HG02610 (cell line): ENCODE measurements around the gene UBTF.
A peak's percentile ranks its signal among the peaks of the same experiment; 100 is the strongest.

Experiments used
- ATAC-seq: cut with Tn5 transposase; IDR thresholded peaks from one replicate; pipeline ENCODE4 v1.9.1; 2021; ENCODE audit warnings: mild to moderate bottlenecking, moderate library complexity; ENCODE audit not compliant: unreplicated experiment

Gene UBTF

DNA sequence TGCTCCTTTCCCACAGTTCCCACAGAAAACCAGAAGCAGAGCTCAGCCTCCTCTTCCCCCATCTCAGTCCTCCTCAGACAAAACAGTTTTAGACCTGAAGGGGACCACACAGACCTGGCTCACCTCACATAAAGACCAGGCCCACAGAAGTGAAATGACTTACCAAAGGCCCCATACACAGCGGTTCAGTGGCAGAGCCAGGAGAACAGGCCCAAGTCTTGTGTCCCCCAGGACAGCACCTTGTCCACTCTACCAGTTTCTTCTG lies 5.3 kb downstream of the UBTF start:
- ATAC-seq, result no peak

- no peak for ATAC-seq
These were observed 5.9 kb downstream of the UBTF start for GRCh38 chr17:44213403-44214229.

- no peak for ATAC-seq
These were observed 6.7 kb downstream of the UBTF start for GRCh38 chr17:44212507-44213402.

DNA sequence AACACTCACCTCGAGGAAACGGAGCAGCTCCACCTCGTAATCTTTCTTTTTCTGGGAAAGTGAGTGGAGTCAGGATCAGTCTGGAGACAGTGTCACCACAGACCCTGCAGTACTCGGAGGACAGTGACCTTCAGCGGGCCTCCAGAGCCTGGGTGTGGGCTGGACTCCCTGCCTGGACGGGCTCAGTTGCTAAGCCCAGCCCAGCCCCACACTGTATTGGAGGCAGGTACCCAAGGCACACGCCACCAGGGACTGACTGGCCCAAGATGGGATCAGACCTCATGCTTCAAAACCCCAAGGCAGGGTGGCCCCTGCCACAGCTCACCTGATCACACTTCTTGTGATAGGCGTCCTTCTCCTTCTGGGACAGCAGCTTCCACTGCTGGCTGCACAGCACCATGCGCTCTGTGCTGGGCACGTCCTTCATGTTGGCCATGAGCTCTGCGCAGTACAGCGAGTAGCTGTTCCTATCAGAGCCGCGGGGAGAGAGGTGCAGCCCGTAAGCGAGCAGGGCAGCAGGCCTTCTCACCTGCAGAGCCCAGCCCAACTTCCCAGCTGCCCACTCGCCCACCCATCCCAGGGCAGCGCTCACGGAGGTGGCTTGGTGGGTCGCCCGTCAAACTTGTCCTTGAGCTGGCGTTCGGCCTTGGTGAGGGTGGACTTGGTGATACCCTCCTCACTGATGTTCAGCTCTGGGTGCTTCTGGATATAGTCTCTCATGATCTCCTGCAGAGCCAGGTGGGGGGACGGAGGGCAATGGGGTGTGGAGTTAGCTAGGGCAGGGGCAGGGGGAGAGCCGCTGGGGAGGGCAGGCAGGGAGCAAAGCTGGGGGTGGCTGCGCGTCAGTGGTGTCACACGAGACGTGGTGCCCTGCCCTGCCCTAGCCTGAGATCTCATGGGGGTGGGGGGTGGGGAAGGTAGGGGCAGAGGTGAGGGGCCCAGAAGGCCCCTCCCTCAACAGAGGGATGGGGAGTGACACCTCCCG lies 7.9 kb downstream of the UBTF start:
- ATAC-seq, result no peak

DNA sequence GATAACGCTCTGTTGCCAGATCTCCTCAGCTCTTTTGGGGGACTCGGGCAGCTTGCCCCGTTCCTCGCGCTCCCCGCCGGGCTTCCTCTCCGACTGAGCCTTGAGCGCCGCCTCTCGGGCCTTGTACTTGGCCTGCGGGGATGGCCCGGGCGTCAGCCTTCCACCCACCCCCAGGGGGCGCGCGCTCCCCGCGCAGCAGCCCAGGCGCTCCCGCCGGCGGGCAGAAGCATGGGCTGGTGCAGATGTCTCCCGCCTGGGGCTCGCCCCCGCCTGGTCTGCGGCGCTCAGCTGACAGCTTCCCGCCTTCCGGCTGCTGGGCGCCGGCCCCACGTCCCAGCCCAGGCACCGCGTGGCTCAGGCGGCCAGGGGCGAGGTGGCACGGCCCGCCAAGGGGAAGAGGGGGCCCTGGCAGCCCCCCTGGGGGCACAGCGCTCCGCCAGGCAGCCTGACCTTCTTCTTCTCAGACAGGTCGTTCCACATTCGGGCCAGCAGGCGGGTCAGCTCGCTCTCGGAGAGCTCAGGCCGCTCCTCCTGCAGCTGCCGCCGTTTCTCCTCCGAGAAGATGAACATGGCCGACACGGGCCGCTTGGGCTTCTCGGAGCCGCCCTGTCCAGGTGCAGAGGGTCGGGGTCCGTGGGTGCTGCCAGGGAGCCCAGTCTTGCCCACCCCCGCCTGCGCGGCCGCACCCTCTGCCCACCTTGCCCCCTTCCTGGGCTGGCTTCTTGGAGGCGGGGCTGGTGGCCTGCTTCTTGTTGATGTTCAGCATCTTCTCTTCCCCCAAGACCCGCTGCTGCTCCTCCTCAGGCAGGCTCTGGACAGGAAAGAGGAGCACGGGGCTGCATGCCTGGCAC lies 8.9 kb downstream of the UBTF start:
- ATAC-seq, result peak; percentile 74

DNA sequence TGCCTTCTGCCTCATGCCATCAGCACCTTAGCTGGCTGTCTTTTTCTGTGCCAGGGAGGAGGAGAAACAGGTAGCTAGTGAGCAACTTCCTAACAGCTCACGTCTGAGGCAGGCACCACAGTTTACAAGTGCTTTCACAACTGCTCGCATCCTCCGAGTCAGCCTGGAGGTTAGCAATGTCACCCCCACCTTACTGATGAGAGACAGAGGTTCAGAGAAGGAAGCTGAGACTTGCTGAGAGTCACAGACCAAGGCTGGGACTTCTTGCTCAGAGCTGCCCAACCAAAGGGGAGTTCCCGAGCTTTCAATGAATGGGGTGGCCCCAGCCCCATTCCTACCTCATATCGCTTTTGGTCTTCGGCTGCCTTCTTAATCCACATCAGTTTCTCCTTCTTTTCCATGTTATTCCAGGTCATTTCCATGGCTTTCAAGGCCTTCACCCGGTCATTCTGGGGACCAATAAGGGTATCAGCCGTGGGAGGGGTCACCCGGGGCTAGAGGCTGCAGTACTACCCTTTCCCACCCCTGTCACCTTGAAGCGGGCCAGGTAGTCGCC lies 9.6 kb downstream of the UBTF start:
- ATAC-seq, result peak; percentile 42

DNA sequence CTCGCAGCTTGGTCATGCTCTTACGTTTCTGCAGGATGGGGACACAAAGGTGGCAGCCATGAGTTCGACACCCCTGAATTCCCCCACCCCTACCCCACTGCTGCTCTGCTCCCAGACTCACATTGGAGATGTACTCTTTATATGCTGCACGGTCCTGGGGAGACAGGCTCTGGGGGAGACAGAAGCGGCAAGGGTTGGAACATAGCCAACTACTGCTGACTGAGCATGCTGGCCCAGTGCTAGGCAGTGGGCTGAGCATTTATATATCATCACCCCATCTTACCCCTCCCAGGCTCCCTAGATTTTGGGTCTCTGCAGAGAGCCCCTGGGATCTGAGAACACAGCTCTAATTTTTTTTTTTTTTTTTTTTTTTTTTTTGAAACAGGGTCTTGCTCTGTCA lies 11.7 kb downstream of the UBTF start:
- ATAC-seq, result no peak

DNA sequence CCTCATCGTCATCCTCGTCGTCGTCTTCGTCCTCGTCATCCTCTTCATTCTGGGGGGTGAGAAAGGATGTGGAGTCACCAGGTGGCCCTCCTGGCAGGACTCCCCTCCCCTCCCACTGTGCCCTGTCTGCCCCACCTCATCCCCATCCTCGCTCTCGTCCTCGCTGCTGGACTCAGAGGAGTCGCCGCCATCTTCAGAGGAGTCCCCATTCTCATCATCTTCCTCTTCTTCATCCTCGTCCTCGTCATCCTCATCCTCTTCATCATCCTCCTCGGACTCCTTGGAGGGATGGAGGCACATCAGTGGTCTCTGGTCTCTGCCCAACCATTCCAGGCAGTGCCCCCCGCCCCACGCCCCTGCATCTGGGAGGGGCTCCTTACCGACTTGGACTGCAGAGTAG lies 12.2 kb downstream of the UBTF start:
- no peak for ATAC-seq

- no peak for ATAC-seq
These were observed 12.7 kb downstream of the UBTF start for GRCh38 chr17:44206825-44207155.

- no peak for ATAC-seq
These were observed 13.3 kb downstream of the UBTF start for GRCh38 chr17:44205962-44206824.

DNA sequence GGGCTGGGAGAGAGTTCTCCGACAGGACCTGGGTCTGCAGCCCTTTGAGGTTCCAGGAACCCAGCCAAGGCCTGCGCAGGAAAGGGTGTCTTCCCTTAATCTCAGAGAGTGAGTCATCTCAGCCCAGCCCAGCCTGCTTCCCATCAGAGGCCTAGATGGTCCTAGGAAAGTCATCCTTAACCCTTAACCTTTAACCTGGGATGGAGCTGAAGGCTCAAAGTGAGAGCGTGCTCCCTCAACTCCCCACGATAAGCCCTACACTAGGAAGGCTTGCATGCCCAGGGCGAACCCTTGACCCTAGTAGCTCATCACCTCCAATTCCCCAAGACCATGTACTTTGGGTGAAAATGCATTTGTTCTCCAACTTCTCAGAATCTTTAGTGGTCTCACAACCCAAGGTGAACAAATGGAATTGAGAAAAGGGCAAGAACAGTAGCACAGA lies 15.0 kb downstream of the UBTF start:
- ATAC-seq, result no peak

DNA sequence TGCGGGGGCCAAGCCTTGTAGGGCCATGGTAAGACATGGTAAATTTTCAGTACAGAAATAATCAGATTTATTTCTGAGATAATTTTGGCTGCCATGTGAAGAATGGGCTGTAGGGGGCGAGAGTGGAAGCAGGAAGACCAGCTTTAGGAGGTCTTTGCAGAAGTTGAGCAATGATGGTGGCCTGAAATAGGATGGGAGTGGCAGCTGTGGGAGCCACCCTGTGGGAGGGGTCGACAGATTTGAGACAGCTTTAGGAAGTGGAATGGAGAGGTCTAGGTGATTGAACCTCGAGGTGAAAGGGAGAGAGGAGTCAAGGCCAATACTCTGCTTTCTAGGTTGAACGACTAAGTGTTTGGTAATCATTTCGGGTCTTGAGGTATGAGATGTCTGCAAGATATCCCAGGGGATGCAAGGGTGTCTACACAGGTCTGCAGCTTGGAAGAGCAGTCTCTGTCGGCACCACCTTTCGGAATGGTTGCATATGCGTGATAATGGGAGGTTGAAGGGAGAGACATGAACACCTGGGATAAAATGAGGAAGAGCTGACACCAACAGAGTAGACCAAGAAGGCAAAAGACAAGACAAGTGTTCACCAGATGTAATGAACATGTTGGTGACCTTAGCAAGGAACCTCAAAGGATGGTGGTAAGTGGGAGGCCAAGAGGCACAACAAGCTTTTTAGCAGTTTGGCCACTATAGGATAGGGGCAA lies 15.6 kb downstream of the UBTF start:
- ATAC-seq, result no peak

DNA sequence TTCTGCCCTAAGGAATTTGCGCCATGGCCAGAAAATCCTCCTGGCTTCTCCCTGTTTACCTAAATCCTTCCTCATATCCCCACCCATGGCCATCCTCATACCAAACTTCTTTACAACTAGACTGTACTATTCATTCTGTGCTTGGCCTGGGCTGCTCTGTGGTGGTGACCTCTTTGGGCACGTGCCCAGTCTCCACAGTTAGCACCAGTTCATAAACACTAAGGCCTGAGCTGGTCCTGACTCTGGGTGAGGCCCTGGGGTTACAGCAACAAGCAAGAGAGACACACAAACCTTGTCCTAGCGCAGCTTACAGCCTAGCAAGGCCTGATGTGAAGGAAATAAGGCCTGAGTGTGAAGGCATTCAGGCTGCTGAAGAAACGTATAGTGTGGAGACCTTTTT lies 16.7 kb downstream of the UBTF start:
- no peak for ATAC-seq

DNA sequence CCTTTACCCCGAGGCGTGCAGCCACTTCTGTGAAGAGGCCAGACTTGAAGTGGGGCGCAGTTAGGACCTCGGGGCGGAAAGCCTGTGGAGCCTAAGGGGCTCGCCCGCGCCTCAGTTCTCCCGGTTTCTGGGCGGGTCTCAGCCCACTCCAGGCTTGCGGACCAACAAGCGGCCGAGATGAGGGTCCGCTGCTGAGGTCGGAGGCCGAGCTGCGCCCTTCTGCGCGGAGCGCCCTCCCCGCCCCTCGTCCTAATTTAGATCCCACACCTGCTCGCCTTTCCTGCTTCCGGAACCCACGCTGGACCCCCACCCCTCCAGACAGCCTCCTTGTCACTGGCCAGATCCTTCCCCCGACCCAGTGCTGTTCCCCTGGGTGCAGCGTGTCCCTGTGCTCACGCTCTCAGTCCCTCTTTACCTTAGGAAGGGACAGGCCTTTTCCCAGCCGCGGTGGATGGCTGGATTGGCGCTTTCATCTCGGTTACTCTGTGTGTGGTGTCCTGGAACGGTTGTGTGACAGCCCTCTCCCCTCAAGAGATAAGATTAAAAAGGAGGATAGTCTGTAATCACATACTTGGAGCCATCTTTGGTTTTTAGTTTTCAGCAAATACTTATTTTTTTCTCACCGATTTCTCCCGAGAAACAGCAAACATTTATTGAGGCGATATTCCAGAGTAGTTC lies 18.9 kb downstream of the UBTF start:
- no peak for ATAC-seq

DNA sequence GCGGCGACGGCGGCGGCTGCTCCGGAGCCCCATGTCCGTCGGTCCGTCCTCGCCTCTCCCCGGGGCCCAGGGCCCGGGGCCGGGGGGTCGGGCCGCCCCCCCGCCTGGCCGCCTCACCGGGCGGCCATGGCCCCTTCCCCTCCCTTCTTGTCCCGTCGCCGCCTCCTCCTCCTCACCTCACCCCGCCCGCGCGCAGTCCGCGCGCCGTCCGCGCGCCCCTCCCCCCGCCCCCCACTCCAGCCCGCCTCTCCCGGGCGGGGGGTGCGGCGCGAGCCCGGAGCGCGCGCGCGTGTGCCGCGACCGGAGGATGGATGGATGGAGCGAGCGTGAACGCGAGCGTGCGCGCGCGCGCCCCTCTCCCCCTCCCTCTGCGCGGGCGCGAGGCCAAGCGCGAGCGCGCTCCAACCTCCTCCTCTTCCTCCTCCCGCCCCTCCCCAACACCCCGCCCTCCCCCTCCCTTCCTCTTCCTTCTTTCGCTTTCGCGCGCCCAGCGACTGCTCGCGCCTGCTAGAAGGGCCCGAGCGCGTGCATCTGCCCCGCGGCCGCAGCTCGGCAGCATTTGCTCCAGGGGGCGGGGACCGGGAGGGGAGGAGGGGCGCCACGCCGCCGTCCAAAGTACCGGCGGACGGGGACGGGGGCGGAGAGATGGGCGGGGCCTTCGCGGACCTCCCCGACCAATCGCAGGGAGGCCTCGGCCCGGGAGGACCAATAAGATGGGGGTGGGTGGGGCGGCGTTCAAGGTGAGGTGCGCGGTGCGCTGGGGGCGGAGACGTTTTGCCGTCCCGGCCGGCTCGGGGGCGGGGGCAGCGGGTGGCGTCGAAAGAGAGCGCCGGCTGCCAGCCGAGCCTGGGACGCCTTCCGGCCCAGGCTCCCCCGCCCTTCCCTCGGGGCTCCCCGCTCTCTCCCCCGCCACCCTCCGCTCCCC lies 19.7 kb downstream of the UBTF start, which contains the start of gene ATXN7L3:
ATXN7L3 (minus strand) TSS at position 332 of the 925 bp plus-strand sequence. CDS start 1,814 bp downstream, outside the sequence.
- peak; percentile 74 for ATAC-seq

DNA sequence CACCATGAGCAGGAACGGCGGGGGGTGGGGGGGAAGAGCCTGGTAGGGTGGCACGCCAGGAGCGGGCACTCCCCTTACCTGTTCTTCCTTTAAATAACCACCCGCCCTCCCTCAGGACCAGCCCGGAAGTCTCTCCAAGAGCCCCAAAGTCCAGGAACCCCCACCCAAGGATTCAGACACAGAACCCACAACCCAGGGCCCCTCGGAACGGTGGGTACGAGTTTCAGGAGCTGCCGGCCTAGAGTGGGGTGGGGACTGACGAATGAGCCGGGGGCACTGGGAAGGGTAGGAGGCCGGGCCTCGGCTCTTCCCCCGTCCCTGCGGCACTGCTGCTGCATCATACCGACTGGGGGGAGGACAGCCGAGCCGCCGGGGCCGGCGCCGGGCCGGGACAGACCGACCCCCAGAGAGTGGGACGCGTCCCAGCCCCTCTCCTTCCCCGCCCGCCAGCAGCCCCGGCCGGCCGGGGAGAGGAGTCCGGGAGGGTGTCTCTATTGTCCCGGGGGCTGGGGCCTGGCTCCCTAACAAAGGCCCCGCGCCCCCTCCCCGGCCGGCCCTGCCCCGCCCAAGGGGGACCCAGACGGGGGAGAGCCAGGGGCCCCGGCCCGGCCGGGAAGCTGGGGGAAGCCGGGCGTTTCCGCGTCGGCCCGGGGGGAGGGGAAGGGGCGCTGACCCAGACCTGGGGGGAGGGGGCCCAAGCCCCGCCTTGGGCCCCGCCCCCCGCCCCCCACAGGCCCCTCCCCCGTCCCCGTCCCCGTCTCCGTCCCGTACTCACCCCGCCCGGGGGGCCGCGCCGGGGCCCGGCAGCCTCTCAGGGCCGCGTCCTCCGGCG lies 20.5 kb downstream of the UBTF start:
- peak; percentile 15 for ATAC-seq
